Neural crest cell (in vitro differentiated cells): Measurements from ENCODE around the gene PARVB. TPM values are rescaled to one million over a fixed set of nuclear protein-coding genes. Genes with fewer than 3 reads are reported as not detected.

Experiments used
- DNase-seq: peaks from one replicate; pipeline ENCODE4 v3.0.0; 2021; ENCODE audit warnings: low read depth, mixed read lengths, low spot score
- H3K27ac Mint-ChIP-seq: one replicate; pipeline ENCODE4 v1.8.0; 2021; ENCODE audit warnings: mild to moderate bottlenecking, mixed read lengths; ENCODE audit not compliant: unreplicated experiment
- H3K27me3 Mint-ChIP-seq: 2 replicates; pipeline ENCODE4 v1.8.0; 2021; ENCODE audit warnings: low read depth, mild to moderate bottlenecking, mixed read lengths
- H3K36me3 Mint-ChIP-seq: 2 replicates; pipeline ENCODE4 v1.8.0; 2021; ENCODE audit warnings: low read depth, mild to moderate bottlenecking, mixed read lengths
- H3K4me1 Mint-ChIP-seq: 2 replicates; pipeline ENCODE4 v1.8.0; 2021; ENCODE audit warnings: mixed read lengths
- H3K4me3 Mint-ChIP-seq: one replicate; pipeline ENCODE4 v1.8.0; 2021; ENCODE audit warnings: mild to moderate bottlenecking, mixed read lengths
- H3K9me3 Mint-ChIP-seq: 2 replicates; pipeline ENCODE4 v1.8.0; 2021; ENCODE audit warnings: mixed read lengths
- total RNA-seq: library from RNA; stranded (reverse); gene quantifications from 2 replicates; pipeline ENCODE4 v1.2.1, GENCODE V29; 2021
- TF ChIP-seq, protein P1 (sequence below): fragments of 200-600 bp; sonication (generic); conservative IDR thresholded peaks from 2 replicates; pipeline ENCODE4 v1.5.0; 2021; ENCODE audit warnings: antibody characterized with exemption, mild to moderate bottlenecking

PARVB gene
- total RNA-seq, 1 donor from 2014 or later: 21.8 TPM

DNA sequence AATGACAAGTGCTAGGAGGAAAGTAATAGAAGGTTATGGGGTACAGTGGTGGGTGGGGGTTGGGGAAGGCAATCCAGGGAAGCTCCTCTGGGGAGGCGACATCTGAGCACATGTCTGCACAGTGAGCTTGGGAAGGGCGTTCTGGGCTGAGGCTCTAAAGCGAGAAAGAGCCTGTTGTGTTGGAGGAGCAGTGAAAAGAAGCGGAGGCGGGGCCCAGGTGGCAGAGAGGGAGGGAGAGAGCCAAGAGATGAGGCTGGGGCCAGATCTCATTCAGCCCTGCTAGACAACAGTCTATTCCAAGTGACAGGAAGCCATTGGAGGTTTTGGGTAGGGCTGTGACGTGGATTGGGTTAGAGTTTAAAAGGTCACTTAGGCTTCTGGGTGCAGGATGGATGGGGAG, 101.3 kb downstream of the PARVB start:
- no peak overlapping the region for H3K4me3 Mint-ChIP-seq
- no peak overlapping the region for H3K27ac Mint-ChIP-seq
- no peak for DNase-seq
- peaks cover 13% of the 10 kb centered on the region for H3K9me3 Mint-ChIP-seq
- peaks cover 14% of the 10 kb centered on the region for H3K36me3 Mint-ChIP-seq
- TF ChIP-seq, protein P1, sequence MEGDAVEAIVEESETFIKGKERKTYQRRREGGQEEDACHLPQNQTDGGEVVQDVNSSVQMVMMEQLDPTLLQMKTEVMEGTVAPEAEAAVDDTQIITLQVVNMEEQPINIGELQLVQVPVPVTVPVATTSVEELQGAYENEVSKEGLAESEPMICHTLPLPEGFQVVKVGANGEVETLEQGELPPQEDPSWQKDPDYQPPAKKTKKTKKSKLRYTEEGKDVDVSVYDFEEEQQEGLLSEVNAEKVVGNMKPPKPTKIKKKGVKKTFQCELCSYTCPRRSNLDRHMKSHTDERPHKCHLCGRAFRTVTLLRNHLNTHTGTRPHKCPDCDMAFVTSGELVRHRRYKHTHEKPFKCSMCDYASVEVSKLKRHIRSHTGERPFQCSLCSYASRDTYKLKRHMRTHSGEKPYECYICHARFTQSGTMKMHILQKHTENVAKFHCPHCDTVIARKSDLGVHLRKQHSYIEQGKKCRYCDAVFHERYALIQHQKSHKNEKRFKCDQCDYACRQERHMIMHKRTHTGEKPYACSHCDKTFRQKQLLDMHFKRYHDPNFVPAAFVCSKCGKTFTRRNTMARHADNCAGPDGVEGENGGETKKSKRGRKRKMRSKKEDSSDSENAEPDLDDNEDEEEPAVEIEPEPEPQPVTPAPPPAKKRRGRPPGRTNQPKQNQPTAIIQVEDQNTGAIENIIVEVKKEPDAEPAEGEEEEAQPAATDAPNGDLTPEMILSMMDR: no peak
- H3K27me3 Mint-ChIP-seq: no peaks in the 10 kb centered on the region
- H3K4me1 Mint-ChIP-seq: peaks cover 13% of the 10 kb centered on the region

DNA sequence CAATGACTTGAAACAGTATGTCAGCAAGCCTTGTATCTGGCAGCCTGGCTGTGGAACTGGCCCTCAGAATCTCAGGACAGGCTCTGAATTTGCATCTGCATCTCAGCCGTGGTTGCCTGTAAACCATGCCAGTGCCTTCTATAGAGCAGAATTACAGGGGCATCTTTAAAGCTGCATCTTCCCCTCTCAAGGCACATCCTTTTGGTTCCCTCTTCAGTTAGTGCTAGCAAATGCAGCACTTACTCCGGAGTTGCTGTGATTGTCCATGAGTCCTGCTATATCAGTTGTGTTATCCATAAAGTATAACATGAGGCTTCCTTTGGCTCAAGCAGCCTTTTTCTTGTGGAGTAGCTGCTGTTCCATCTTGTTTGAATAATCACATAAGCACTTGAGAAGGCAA, 102.7 kb downstream of the PARVB start:
- Mint-ChIP-seq H3K4me1 (peaks cover 16% of the 10 kb centered on the region), H3K27me3 (no peaks in the 10 kb centered on the region), H3K36me3 (peaks cover 14% of the 10 kb centered on the region), H3K9me3 (peaks cover 13% of the 10 kb centered on the region), H3K4me3 (no peak overlapping the region), H3K27ac (no peak overlapping the region)
- TF ChIP-seq, protein P1: no peak
- no peak for DNase-seq

DNA sequence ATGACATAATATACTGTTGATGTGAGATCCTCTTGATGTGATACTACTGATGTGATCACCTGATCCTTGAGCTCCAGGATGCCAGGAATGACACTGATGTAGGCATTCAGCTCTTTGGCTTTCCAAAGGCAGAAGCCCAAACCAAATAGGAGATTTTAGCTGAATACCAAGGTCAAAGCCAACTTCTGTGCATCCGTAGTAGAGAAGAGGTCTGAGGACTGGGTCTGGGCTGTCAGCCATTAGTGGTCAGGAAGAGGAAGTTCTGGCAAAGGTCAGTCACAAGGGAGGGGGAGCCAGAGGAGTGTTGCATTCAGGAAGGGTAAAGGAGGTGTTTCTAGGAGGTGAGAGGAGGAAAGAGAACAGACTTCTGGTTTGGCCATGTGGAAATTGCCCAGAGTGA, 103.3 kb downstream of the PARVB start:
- no peak for DNase-seq
- H3K4me1 Mint-ChIP-seq: peaks cover 16% of the 10 kb centered on the region
- peaks cover 14% of the 10 kb centered on the region for H3K36me3 Mint-ChIP-seq
- H3K27ac Mint-ChIP-seq: no peak overlapping the region
- H3K9me3 Mint-ChIP-seq: peaks cover 13% of the 10 kb centered on the region
- no peaks in the 10 kb centered on the region for H3K27me3 Mint-ChIP-seq
- H3K4me3 Mint-ChIP-seq: no peak overlapping the region
- TF ChIP-seq, protein P1: no peak

DNA sequence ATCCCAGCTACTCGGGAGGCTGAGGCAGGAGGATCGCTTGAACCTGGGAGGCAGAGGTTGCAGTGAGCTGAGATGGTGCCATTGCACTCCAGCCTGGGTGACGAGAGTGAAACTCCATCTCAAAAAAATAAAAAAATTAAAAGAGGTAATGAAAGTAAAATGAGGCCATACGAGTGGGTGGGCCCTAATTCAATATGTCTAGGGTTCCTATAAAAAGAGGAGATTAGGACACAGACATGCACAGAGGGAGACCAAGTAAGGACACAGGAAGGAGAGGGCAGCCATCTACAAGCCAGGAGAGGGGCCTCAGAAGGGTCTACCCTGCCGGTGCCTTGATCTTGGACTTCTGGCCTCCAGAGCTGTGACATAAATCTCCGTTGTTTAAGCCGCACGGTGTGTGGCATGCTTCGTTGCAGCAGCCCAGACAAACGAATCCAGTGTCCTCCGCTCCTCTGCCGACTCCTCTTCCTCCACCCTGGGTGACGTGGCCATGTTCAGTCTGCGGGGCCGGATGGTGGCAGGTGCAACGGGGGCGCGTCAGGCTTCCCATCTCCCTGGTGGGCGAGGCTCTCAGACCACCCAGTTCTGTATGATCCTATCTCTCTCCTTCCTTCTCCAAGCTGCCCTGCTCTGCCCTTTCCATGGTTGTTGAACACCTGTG, 105.0 kb downstream of the PARVB start:
- H3K4me1 Mint-ChIP-seq: peaks cover 16% of the 10 kb centered on the region
- no peak for DNase-seq
- H3K27me3 Mint-ChIP-seq: no peaks in the 10 kb centered on the region
- peak overlapping the region; percentile 43 for H3K27ac Mint-ChIP-seq
- H3K9me3 Mint-ChIP-seq: peaks cover 13% of the 10 kb centered on the region
- peaks cover 8% of the 10 kb centered on the region for H3K36me3 Mint-ChIP-seq
- TF ChIP-seq, protein P1: no peak
- H3K4me3 Mint-ChIP-seq: no peak overlapping the region

DNA sequence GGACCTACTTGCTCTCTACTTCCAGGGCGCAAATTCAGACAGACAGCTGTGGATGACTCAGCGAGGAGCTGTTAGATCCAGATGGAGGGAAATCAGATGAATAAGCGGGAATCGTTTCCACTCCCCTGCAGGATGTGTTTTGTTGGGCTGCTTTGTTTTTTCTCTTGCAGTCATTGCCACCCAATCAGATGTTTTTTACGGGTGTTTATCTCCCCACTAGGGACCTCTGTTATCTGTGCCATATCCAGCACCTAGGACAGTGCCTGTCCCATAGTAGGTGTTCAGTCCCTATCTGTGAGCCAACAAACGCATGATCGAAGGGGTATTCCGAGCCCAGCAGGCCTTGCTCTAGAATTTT, 105.5 kb downstream of the PARVB start:
- no peak for DNase-seq
- peaks cover 16% of the 10 kb centered on the region for H3K4me1 Mint-ChIP-seq
- H3K27me3 Mint-ChIP-seq: no peaks in the 10 kb centered on the region
- H3K9me3 Mint-ChIP-seq: peaks cover 13% of the 10 kb centered on the region
- H3K4me3 Mint-ChIP-seq: no peak overlapping the region
- peaks cover 8% of the 10 kb centered on the region for H3K36me3 Mint-ChIP-seq
- H3K27ac Mint-ChIP-seq: peak overlapping the region; percentile 76
- TF ChIP-seq, protein P1: no peak
